Gastrocnemius medialis (tissue), 4 donors: ENCODE results near the gene TLE5. TPM values are rescaled to one million over a fixed set of nuclear protein-coding genes. Genes with fewer than 3 reads are reported as not detected.

Experiments used
- ATAC-seq, 2 donors: fragments of 150-250 bp; one replicate each; pipeline ENCODE4 v1.9.1; 2016
- DNase-seq, 2 donors: peaks; one replicate each; pipeline ENCODE4 v3.0.0-alpha.2; 2019
- H3K27ac ChIP-seq, 4 donors: fragments of 200-600 bp; sonication (generic); 1 replicate in 1 of 4; 2 replicates in 3 of 4; pipeline ENCODE4 v1.5.1; 2016 to 2018; ENCODE audit warnings: mild to moderate bottlenecking in 2 of 4, moderate library complexity in 1 of 4
- H3K27me3 ChIP-seq, 3 donors: fragments of 200-600 bp; sonication (generic) in 2 of 3; 1 replicate in 1 of 3; 2 replicates in 2 of 3; pipeline versions ENCODE4 v1.5.1 to v1.6.0; 2016 to 2019; ENCODE audit warnings: mild to moderate bottlenecking in 1 of 3, moderate library complexity in 1 of 3
- H3K36me3 ChIP-seq, 2 donors: fragments of 200-600 bp; sonication (generic) in 1 of 2; one replicate each; pipeline ENCODE4 v1.5.1; 2017 to 2018
- H3K4me1 ChIP-seq, 2 donors: fragments of 200-600 bp; sonication (generic) in 1 of 2; one replicate each; pipeline ENCODE4 v1.5.1; 2016 to 2017; ENCODE audit warnings: mild to moderate bottlenecking in 2 of 2
- H3K4me3 ChIP-seq, 4 donors: fragments of 200-600 bp; sonication (generic) in 3 of 4; 1 replicate in 1 of 4; 2 replicates in 3 of 4; pipeline ENCODE4 v1.5.1; 2016 to 2019; ENCODE audit warnings: mild to moderate bottlenecking in 2 of 4
- H3K9me3 ChIP-seq, 3 donors: fragments of 200-600 bp; sonication (generic) in 2 of 3; 1 replicate in 1 of 3; 2 replicates in 2 of 3; pipeline ENCODE4 v1.5.1; 2016 to 2019
- CTCF ChIP-seq, 5 experiments: fragments of 450-650 bp in 3 of 5; fragments of 200-600 bp in 2 of 5; sonication (generic) in 2 of 5; IDR thresholded peaks in 4 of 5; conservative IDR thresholded peaks in 1 of 5; 1 replicate in 4 of 5; 2 replicates in 1 of 5; pipeline ENCODE4 v1.5.1; 2016 to 2019; ENCODE audit warnings: antibody characterized with exemption in 5 of 5, mild to moderate bottlenecking in 3 of 5, moderate library complexity in 3 of 5
- POLR2A ChIP-seq, 2 donors: fragments of 450-650 bp; IDR thresholded peaks; one replicate each; pipeline ENCODE4 v1.6.1; 2017; ENCODE audit warnings: antibody characterized with exemption in 2 of 2, mild to moderate bottlenecking in 2 of 2, moderate library complexity in 2 of 2
- in situ Hi-C, 4 donors: fragments of 200-750 bp; cut with MboI; loops; one replicate each; pipeline versions ENCODE4 v1.15.0 to v1.8.0; 2017; ENCODE audit warnings: low sequenced_read_pairs in 4 of 4
- intact Hi-C: fragments of 100-400 bp; cut with DNase I; formaldehyde crosslinking; loops from one replicate; pipeline ENCODE4 v1.15.1; 2023; ENCODE audit warnings: low total_unique reads
- total RNA-seq, 4 donors: library from RNA; depleted of rRNA; stranded (reverse); fragments of >200 nt; gene quantifications; one replicate each; pipeline versions ENCODE4 v1.1.0 to v1.2.3, GENCODE V29; 2016

TLE5 gene
- total RNA-seq, 4 donors from 2014 or later = 437 to 686 (median 474) TPM

GRCh38 chr19:3026768-3027167 is 35.5 kb downstream of the TLE5 start:
- in situ Hi-C loops (no loop called here), intact Hi-C loops (loop anchor here (5.0 kb wide), 1 partner anchor 81 kb away; no protein-coding TSS in a partner anchor)

GRCh38 chr19:3025549-3025886 is 36.8 kb downstream of the TLE5 start:
- in situ Hi-C loops = no loop called here
- Histone ChIP-seq H3K4me3 (no peak overlapping the region), H3K36me3 (no peaks in the 10 kb centered on the region), H3K9me3 (no peaks in the 10 kb centered on the region), H3K4me1 (peaks cover 0 to 10% of the 10 kb centered on the region in 2 donors), H3K27me3 (no peaks in the 10 kb centered on the region), H3K27ac (no peak overlapping the region)
- intact Hi-C loops = loop anchor here (5.0 kb wide), 1 partner anchor 82 kb away; no protein-coding TSS in a partner anchor
- TF ChIP-seq CTCF (IDR thresholded peaks at IDR 0.05 in 4 of 5, conservative IDR thresholded peaks at IDR 0.05 in 1 of 5) (no peak), POLR2A (IDR thresholded peaks at IDR 0.05) (no peak)
- no peak for DNase-seq
- no peak for ATAC-seq

More at GRCh38 chr19:3026768-3027167, 35.5 kb downstream of the TLE5 start:
- H3K27ac ChIP-seq = no peak overlapping the region
- no peaks in the 10 kb centered on the region for H3K36me3 ChIP-seq
- H3K27me3 ChIP-seq = no peaks in the 10 kb centered on the region
- H3K4me1 ChIP-seq = peaks cover 0 to 10% of the 10 kb centered on the region in 2 donors
- no peak for ATAC-seq
- TF ChIP-seq POLR2A (IDR thresholded peaks at IDR 0.05) = no peak
- no peak for TF ChIP-seq CTCF (IDR thresholded peaks at IDR 0.05 in 4 of 5, conservative IDR thresholded peaks at IDR 0.05 in 1 of 5)
- H3K9me3 ChIP-seq = no peaks in the 10 kb centered on the region
- no peak for DNase-seq
- no peak overlapping the region for H3K4me3 ChIP-seq

- H3K9me3 ChIP-seq = no peaks in the 10 kb centered on the region
- DNase-seq (no peak), ATAC-seq (no peak)
- no peaks in the 10 kb centered on the region for H3K27me3 ChIP-seq
- H3K4me1 ChIP-seq = peaks cover 0 to 10% of the 10 kb centered on the region in 2 donors
- H3K27ac ChIP-seq = no peak overlapping the region
- intact Hi-C loops = loop anchor here (5.0 kb wide), 1 partner anchor 82 kb away; no protein-coding TSS in a partner anchor
- in situ Hi-C loops = no loop called here
- TF ChIP-seq CTCF (IDR thresholded peaks at IDR 0.05 in 4 of 5, conservative IDR thresholded peaks at IDR 0.05 in 1 of 5) (no peak), POLR2A (IDR thresholded peaks at IDR 0.05) (no peak)
- no peaks in the 10 kb centered on the region for H3K36me3 ChIP-seq
- H3K4me3 ChIP-seq = no peak overlapping the region
These were observed 37.3 kb downstream of the TLE5 start for GRCh38 chr19:3024870-3025548.

GRCh38 chr19:3024509-3024869 is 37.8 kb downstream of the TLE5 start:
- no peaks in the 10 kb centered on the region for H3K36me3 ChIP-seq
- DNase-seq (no peak), ATAC-seq (no peak)
- no peak overlapping the region for H3K4me3 ChIP-seq
- no peak overlapping the region for H3K27ac ChIP-seq
- H3K4me1 ChIP-seq = peaks cover 0 to 8% of the 10 kb centered on the region in 2 donors
- intact Hi-C loops = no loop called here
- H3K27me3 ChIP-seq = no peaks in the 10 kb centered on the region
- no peak for TF ChIP-seq POLR2A (IDR thresholded peaks at IDR 0.05)
- H3K9me3 ChIP-seq = no peaks in the 10 kb centered on the region
- in situ Hi-C loops = no loop called here

GRCh38 chr19:3020321-3020960 is 41.9 kb downstream of the TLE5 start:
- TF ChIP-seq POLR2A (IDR thresholded peaks at IDR 0.05) (no peak), CTCF (IDR thresholded peaks at IDR 0.05 in 4 of 5, conservative IDR thresholded peaks at IDR 0.05 in 1 of 5) (no peak)
- Histone ChIP-seq H3K27ac (no peak overlapping the region), H3K4me1 (no peaks in the 10 kb centered on the region), H3K4me3 (no peak overlapping the region), H3K27me3 (no peaks in the 10 kb centered on the region), H3K36me3 (peaks cover 0 to 3% of the 10 kb centered on the region in 2 donors), H3K9me3 (no peaks in the 10 kb centered on the region)
- ATAC-seq = no peak
- in situ Hi-C loops (no loop called here), intact Hi-C loops (no loop called here)
- no peak for DNase-seq
